ENCODE measurements around the gene F12. TPM values are rescaled to one million over a fixed set of nuclear protein-coding genes. Genes with fewer than 3 reads are reported as not detected.

F12 gene
- polyA plus RNA-seq, 3 donors = 1.4 to 5.5 (median 1.5) TPM

GRCh38 chr5:177403792-177404640, 5.3 kb downstream of the F12 start:
- peak; percentile 76 for TF ChIP-seq CTCF (IDR thresholded peaks at IDR 0.05)
- peak overlapping the region; percentile 58 for H3K9ac ChIP-seq (ENCODE audit: insufficient read depth, low read length, poor library complexity, severe bottlenecking)
- peak overlapping the region; percentile 21 to 74 (median 39) for H3K4me3 ChIP-seq (replicated peaks in 1 of 3; ENCODE audit: low read depth in 2 of 3, low read length in 3 of 3)
- H4K20me1 ChIP-seq (ENCODE audit: insufficient read depth, low read length) = peaks cover 11% of the 10 kb centered on the region
- peak overlapping the region; percentile 89 for H3K4me2 ChIP-seq (replicated peaks; ENCODE audit: extremely low read depth, low read length, poor library complexity, severe bottlenecking)
- peak overlapping the region; percentile 81 for H2AFZ ChIP-seq (ENCODE audit: insufficient read depth, low read depth, low read length, poor library complexity, severe bottlenecking)
- under 1% methylated on average over 91 of the region's 93 CpGs for WGBS (ENCODE audit: insufficient coverage)
- peaks cover 0 to 12% of the 10 kb centered on the region in 2 donors for H3K9me3 ChIP-seq (replicated peaks in 1 of 2; ENCODE audit: control insufficient read depth in 1 of 2, insufficient read depth in 1 of 2, low read length in 2 of 2)
- no peaks in the 10 kb centered on the region for H3K36me3 ChIP-seq (replicated peaks in 1 of 2; ENCODE audit: control insufficient read depth in 1 of 2, insufficient read depth in 2 of 2, low read length in 2 of 2)
- Mint-ChIP-seq H3K27ac (peak overlapping the region in 5 of 7 donors; percentile 33 to 80 (median 53)), H3K4me3 (peak overlapping the region; percentile 72 to 87), H3K27me3 (ENCODE audit: low read depth in 3 of 3) (peaks cover 38 to 57% (median 51%) of the 10 kb centered on the region in 3 donors), H3K4me1 (peaks cover 40% of the 10 kb centered on the region), H3K36me3 (peaks cover 6 to 8% of the 10 kb centered on the region in 2 donors), H3K9me3 (peaks cover 0 to 17% (median 5%) of the 10 kb centered on the region in 7 donors)
- peak; percentile 90 to 92 (median 91) for DNase-seq
- peaks cover 45 to 46% of the 10 kb centered on the region in 2 donors for H3K4me1 ChIP-seq (ENCODE audit: control insufficient read depth in 1 of 2, insufficient read depth in 2 of 2, low read length in 2 of 2)
- peaks cover 26 to 43% of the 10 kb centered on the region in 2 donors for H3K27me3 ChIP-seq (ENCODE audit: control insufficient read depth in 2 of 2, insufficient read depth in 2 of 2, low read length in 2 of 2)
- H3K79me2 ChIP-seq (ENCODE audit: insufficient read depth, low read length) = no peaks in the 10 kb centered on the region
- intact Hi-C loops (cut with micrococcal nuclease) = loop anchor here (1.0 to 5.0 kb wide), 5 partner anchors 15 to 93 kb away; partner anchors contain the start of gene PDLIM7 (in 1 of the 2)
- H3K27ac ChIP-seq (ENCODE audit: low read depth in 1 of 2, low read length in 2 of 2) = no peak overlapping the region

DNA sequence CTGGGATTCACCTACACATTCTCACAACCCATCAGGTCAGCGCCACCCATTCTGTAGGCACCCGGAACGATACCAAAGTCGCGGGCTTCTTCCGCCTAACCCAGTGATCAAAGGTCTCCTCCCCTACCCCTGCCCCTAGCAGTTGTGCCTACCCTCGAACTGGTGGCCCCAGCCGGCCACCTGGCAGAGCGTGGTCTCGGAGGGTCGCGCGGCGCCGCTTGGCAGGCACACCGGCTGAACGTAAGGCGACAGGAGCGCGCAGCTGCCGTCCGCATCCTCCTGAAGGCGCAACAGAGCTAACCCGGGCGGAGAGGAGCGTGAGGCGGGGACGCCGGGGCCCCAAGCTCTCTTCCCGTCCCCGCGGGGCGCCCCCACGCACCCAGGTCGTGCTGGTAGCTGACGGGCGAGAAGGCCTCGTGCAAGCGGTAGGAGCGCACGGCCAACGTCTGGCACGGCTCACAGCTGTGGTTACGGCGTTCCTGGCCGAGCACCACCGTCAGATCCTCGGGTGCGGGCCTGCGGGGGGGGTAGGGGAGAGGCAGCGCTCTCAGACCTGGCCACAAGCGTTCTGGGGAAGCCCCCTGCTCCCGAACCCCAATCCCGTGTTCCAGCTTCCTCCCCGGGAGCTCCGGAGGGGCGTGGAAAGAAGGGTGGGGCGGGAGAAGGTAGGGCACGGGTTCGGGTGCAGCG, 6.1 kb downstream of the F12 start:
- Histone ChIP-seq H4K20me1 (ENCODE audit: insufficient read depth, low read length) (peaks cover 11% of the 10 kb centered on the region), H3K9me3 (replicated peaks in 1 of 2; ENCODE audit: control insufficient read depth in 1 of 2, insufficient read depth in 1 of 2, low read length in 2 of 2) (peaks cover 0 to 12% of the 10 kb centered on the region in 2 donors), H2AFZ (ENCODE audit: insufficient read depth, low read depth, low read length, poor library complexity, severe bottlenecking) (peak overlapping the region; percentile 81), H3K4me2 (replicated peaks; ENCODE audit: extremely low read depth, low read length, poor library complexity, severe bottlenecking) (peak overlapping the region; percentile 89), H3K27ac (ENCODE audit: low read depth in 1 of 2, low read length in 2 of 2) (no peak overlapping the region), H3K36me3 (replicated peaks in 1 of 2; ENCODE audit: control insufficient read depth in 1 of 2, insufficient read depth in 2 of 2, low read length in 2 of 2) (no peaks in the 10 kb centered on the region), H3K27me3 (ENCODE audit: control insufficient read depth in 2 of 2, insufficient read depth in 2 of 2, low read length in 2 of 2) (peaks cover 26 to 43% of the 10 kb centered on the region in 2 donors), H3K4me1 (ENCODE audit: control insufficient read depth in 1 of 2, insufficient read depth in 2 of 2, low read length in 2 of 2) (peaks cover 45 to 46% of the 10 kb centered on the region in 2 donors), H3K4me3 (replicated peaks in 1 of 3; ENCODE audit: low read depth in 2 of 3, low read length in 3 of 3) (peak overlapping the region in 1 of 3 experiments; percentile 74), H3K79me2 (ENCODE audit: insufficient read depth, low read length) (no peaks in the 10 kb centered on the region), H3K9ac (ENCODE audit: insufficient read depth, low read length, poor library complexity, severe bottlenecking) (no peak overlapping the region)
- Mint-ChIP-seq H3K4me1 (peaks cover 40% of the 10 kb centered on the region), H3K9me3 (peaks cover 0 to 17% (median 5%) of the 10 kb centered on the region in 7 donors), H3K27me3 (ENCODE audit: low read depth in 3 of 3) (peaks cover 37 to 59% (median 53%) of the 10 kb centered on the region in 3 donors), H3K4me3 (peak overlapping the region; percentile 72 to 87), H3K36me3 (peaks cover 6 to 8% of the 10 kb centered on the region in 2 donors), H3K27ac (peak overlapping the region in 5 of 7 donors; percentile 33 to 77 (median 68))
- intact Hi-C loops (cut with micrococcal nuclease) = loop anchor here in 1 of 2 donors (5.0 kb wide), 1 partner anchor 94 kb away; the partner anchor contains the start of gene PDLIM7
- WGBS (ENCODE audit: insufficient coverage) = 1% methylated on average over 61 of the region's 61 CpGs
- no peak for TF ChIP-seq CTCF (IDR thresholded peaks at IDR 0.05)
- DNase-seq = peak in 1 of 3 donors; percentile 52
